ENCODE measurements around the gene VPS13C.

VPS13C gene

DNA sequence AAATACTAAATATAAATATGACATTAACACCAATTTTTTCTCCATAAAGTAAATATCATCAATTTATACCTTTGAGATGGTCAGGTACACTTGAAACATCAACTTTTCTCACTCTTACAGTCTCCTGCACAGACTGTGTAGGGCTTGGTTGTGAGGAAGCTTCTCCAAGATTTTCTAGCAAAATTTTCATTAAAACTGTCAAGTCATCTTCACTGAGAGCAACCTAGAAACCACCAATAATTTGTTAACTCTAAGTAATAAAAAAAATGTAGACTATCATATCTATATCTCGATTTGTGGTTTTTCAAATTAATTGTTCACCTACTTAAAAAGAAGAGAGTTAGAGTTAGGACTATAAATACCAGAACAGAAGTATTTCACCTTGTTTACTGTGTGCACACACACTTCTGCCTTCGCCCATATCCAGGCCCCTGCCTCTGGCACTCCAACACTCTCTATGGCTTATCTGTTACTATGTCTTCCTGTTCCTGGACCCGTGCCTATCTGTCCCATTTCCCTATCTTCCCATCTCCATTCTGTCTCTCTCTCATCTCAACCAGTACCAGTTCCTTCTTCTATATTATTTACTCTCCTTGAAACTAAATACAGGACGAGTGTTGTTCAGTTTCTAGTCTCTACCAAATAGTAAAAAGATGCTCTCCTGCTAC is 123.6 kb downstream of the VPS13C start:
- DNase-seq, result no peak

DNA sequence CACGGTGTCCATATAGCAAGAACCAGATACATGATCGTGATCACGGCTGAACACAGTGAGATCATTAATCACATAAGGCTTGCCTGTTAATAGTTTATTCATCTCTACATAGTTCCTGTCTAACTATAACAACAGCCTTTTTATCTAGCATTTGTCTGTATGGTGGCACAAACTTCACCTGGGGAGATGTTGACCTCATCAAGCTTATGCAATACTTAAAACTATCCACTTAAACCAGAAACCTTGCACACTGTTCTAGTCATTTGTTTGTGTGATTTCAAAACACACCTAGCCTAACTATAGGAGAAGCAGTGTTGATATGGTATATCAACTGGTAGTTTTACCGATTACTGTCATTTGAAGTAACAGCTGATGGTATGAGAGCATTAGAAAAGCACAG is 124.8 kb downstream of the VPS13C start:
- no peak for DNase-seq

DNA sequence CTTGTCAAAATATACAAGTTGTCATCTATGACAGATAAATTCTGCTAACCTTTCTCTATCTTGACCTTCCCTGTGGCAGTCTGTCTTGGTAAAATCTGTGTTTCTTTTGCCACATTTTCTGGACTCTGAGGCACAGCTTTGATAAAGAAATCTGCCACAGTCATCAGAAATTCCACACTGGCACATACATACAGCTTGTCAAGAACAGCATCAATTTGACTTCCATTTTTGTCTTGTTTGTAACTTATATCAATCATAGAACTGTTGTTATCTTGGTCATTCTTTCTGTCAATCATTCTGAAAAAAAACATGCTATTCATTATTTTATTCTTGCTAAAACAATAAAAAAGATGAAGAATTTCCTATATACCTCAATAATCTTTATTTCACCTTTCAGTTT is 130.8 kb downstream of the VPS13C start:
- DNase-seq, result no peak

DNA sequence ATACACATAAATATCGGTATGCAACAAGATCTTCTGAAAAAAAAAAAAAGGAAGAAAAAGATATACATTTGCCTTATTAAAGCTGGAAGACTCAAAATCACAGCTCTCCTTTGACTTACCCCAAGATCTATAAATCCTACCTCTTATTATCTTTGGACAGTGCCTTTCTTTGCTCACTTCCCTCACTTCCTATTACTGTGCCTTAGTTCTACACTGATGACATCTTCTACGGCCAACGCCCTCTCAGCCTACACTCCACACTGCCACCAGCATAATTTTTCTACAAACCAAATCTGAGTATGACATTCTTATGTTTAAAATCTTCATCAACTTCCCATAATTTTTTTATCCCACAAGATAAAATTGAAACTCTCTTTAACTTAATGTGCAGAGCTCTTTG is 137.1 kb downstream of the VPS13C start:
- DNase-seq, result no peak

- DNase-seq, result no peak
These were observed 139.2 kb downstream of the VPS13C start for GRCh38 chr15:61921093-61921492.

- no peak for DNase-seq
These were observed 142.8 kb downstream of the VPS13C start for GRCh38 chr15:61917457-61917856.

DNA sequence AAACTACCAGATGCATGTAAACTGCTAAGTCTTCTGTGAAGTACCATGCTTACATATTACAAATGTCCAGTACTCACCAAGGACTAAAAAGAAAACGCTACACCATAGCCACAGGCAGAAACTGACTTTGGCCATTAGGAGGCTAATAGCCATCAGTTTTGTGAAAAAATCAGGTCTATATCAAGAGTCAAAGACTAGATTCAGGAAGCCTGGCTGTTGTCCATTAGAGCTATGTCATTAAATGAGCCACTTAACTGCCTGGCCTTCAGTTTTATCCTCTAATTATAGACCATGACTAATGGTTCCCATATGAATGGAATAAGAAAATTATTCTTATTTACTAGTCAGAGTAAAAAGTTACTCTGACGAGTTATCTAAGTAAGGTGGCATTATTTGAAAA is 144.1 kb downstream of the VPS13C start:
- DNase-seq, result no peak

DNA sequence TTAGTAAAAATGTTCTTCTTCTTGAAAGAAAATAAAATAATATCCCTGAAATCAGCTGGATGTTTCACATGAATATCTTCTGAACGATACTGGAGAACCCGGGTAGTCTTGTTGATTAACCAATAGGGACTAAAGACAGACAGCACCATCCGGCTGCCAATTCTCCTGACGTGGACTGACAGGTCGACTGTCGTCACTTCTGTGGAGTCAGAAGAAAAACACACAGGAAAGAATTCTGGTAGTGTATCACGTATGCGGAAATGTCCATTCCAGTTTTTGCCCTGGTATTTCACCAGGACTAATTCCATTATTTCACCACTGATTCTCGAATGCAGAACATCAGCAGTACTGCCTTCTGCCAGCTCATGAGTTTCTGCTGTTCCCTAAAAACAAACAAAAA is 144.6 kb downstream of the VPS13C start:
- DNase-seq, result no peak

GRCh38 chr15:61910839-61911369 is 149.3 kb downstream of the VPS13C start:
- no peak for DNase-seq

GRCh38 chr15:61908241-61908640 is 152.0 kb downstream of the VPS13C start:
- no peak for DNase-seq

- no peak for DNase-seq
These were observed 152.5 kb downstream of the VPS13C start for GRCh38 chr15:61907753-61908086.

- no peak for DNase-seq
These were observed 153.1 kb downstream of the VPS13C start for GRCh38 chr15:61906961-61907752.

- DNase-seq, result no peak
These were observed 167.1 kb downstream of the VPS13C start for GRCh38 chr15:61893146-61893545.

DNA sequence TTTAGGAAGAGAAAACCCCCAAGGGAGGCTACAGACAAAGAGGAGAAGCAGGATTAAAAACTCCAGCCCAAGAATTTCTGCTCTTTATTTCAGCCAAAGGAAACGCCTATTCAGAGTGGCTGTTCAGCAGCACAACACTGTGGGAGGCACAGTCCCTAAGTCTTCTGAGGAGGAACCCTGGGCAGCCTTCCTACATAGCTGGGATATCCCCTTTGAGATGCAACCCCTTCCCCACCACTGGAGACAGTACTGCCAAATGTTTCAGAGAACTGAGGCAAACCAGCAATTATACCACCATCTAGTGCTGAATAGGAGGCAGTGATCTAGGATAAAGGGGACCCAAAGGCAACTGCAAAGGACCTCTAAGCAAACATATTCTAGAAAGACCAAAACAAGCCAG is 168.1 kb downstream of the VPS13C start:
- DNase-seq, result no peak

- peak in 1 of 51 donors; percentile 16 for DNase-seq
These were observed 170.1 kb downstream of the VPS13C start for GRCh38 chr15:61890106-61890505.

DNA sequence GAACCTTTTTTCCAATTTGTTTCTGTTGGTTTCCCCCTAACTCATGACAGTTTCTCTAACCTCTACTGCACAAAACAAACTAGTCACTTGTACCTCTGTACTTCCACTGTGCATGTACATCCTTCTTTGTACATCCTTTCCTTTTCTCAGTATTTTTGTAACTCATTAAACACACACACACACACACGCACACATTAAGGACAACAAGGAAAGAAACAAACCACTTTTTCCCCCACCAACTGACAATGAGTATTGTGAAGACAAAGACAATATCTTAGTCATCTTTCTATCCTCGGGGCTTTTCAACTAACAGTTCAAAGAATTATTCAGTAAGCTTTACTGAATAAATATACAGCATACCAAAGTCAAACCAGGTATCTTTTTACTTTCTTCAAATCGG is 170.5 kb downstream of the VPS13C start:
- DNase-seq, result no peak

GRCh38 chr15:61888074-61888780 is 172.0 kb downstream of the VPS13C start:
- DNase-seq, result no peak

- DNase-seq, result no peak
These were observed 180.2 kb downstream of the VPS13C start for GRCh38 chr15:61880084-61880483.

DNA sequence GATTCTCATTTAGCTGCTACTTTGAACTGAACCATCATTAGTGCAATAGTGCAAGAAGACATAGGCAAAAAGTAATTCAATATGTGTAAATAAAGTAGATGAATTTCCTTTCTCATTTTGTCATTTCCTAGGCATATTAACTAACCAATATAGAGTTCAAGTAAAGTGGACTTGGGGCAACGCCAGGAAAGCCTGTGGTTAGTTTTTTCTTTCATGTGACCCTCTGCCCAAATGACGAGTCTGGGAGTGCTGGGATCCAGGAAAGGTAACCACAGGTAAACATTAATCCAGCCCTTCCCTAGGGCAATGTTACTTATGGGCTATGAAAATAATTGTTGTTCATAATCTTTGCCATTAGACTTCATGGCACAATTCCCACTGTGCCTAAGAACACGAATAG is 181.0 kb downstream of the VPS13C start:
- DNase-seq, result no peak

DNA sequence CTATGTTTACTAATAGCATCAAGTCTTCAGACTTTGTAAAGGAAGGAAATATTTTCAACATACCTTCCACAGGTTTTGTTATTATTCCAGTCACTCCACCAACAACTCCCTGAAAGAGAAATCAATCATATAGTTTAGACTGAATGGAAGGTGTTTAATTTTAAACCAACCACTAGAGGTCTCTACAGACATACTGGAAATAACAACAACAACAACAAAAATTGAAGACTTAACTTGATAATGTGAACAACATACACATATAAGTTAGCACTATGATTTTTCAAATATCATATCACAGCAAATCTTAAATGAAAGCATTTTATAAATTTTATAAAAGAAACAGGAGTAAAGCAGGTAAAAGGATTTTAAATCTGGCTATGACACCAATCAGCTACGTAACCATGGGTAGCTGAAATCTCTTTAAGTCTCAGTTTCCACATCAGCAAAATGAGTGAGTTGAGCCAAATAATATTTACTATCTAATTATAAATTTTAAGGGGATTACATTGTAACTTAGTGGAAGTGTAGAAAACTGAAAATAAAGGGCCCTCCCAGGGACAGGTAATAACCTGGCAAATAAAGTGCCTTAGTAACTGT is 188.2 kb downstream of the VPS13C start:
- no peak for DNase-seq

- no peak for DNase-seq
These were observed 190.6 kb downstream of the VPS13C start for GRCh38 chr15:61869656-61870055.

- DNase-seq, result no peak
These were observed 198.3 kb downstream of the VPS13C start for GRCh38 chr15:61861962-61862361.
